HCT116 (cell line): ENCODE results near the gene UAP1L1. TPM values are rescaled to one million over a fixed set of nuclear protein-coding genes. Genes with fewer than 3 reads are reported as not detected.
A peak's percentile ranks its signal among the peaks of the same experiment; 100 is the strongest.

Source experiments
- ATAC-seq: fragments of 200-7000 bp; cut with Tn5 transposase; 2 replicates; pipeline ENCODE4 v1.9.1; 2020; ENCODE audit warnings: mild to moderate bottlenecking, moderate library complexity
- BruUV-seq: library from RNA; stranded (reverse); fragments of 400-500 nt; replicated peaks from 2 replicates; lab custom pipeline; 2021; lab: Mats Ljungman, UMichigan
- CTCF ChIA-PET: fragments of 300-600 bp; sonication (Branson Sonifier 250); formaldehyde crosslinking; loops from one replicate; lab custom pipeline; 2021; ENCODE audit warnings: antibody characterized with exemption; lab: Charles Lee
- POLR2A ChIA-PET: fragments of 300-600, 350-600 bp; sonication (Branson Sonifier 250); formaldehyde crosslinking; loops from one replicate; lab custom pipeline; 2021; ENCODE audit warnings: antibody characterized with exemption; lab: Charles Lee
- RAD21 ChIA-PET, 2 experiments: fragments of 300-600 bp; sonication (Branson Sonifier 250); formaldehyde crosslinking; loops; one replicate each; lab custom pipeline; 2023; ENCODE audit warnings: low total read pairs in 2 of 2; ENCODE audit not compliant: uncharacterized antibody in 2 of 2, unreplicated experiment in 2 of 2, low non-redundant PET in 1 of 2; lab: Charles Lee
- DNase-seq: peaks from one replicate; pipeline ENCODE4 v3.0.0-alpha.2; 2010; ENCODE audit warnings: low read depth, low spot score
- H2AFZ ChIP-seq: fragments of 200-600 bp; shearing (Covaris generic), sonication (generic); 2 replicates; pipeline ENCODE4 v1.6.1; 2017; ENCODE audit warnings: low read depth, mixed run types, mixed read lengths, antibody characterized with exemption, low read length; ENCODE audit not compliant: poor library complexity, severe bottlenecking
- H3K27ac ChIP-seq: 2 replicates; pipeline ENCODE4 v1.5.1; 2012; ENCODE audit warnings: low read depth, low read length
- H3K27me3 ChIP-seq: fragments of 200-600 bp; sonication (generic); 2 replicates; pipeline ENCODE4 v1.6.1; 2016; ENCODE audit warnings: mixed run types, low read length, mixed read lengths; ENCODE audit not compliant: insufficient read depth
- H3K36me3 ChIP-seq, 2 experiments: fragments of 200-500 bp in 1 of 2; fragments of 200-600 bp in 1 of 2; sonication (Bioruptor generic) in 1 of 2; sonication (generic) in 1 of 2; 2 replicates each; pipeline versions ENCODE4 v1.5.1 to v1.6.1; 2014 to 2016; ENCODE audit warnings: low read length in 2 of 2, inconsistent platforms in 1 of 2, mixed read lengths in 1 of 2, mixed run types in 1 of 2; ENCODE audit not compliant: insufficient read depth in 2 of 2, control insufficient read depth in 1 of 2
- H3K4me1 ChIP-seq, 2 experiments: fragments of 200-600 bp in 1 of 2; sonication (generic) in 1 of 2; 2 replicates each; pipeline versions ENCODE4 v1.5.1 to v1.6.1; 2012 to 2017; ENCODE audit warnings: low read length in 2 of 2, inconsistent platforms in 1 of 2, mild to moderate bottlenecking in 1 of 2, mixed read lengths in 1 of 2, mixed run types in 1 of 2, moderate library complexity in 1 of 2; ENCODE audit not compliant: insufficient read depth in 2 of 2, control insufficient read depth in 1 of 2
- H3K4me2 ChIP-seq: fragments of 200-600 bp; sonication (generic); 2 replicates; pipeline ENCODE4 v1.6.1; 2017; ENCODE audit warnings: mixed run types, low read length, mixed read lengths
- H3K4me3 ChIP-seq, 2 experiments: fragments of 200-600 bp in 1 of 2; sonication (generic) in 1 of 2; replicated peaks in 1 of 2; 2 replicates each; pipeline ENCODE4 v1.5.1; 2011 to 2016; ENCODE audit warnings: low read length in 2 of 2, control low read depth in 1 of 2, low read depth in 1 of 2, mild to moderate bottlenecking in 1 of 2, mixed read lengths in 1 of 2, mixed run types in 1 of 2
- H3K79me2 ChIP-seq: fragments of 200-600 bp; sonication (generic); 2 replicates; pipeline ENCODE4 v1.6.1; 2017; ENCODE audit warnings: mild to moderate bottlenecking, mixed run types, low read length, moderate library complexity, mixed read lengths; ENCODE audit not compliant: insufficient read depth
- H3K9ac ChIP-seq: fragments of 200-600 bp; sonication (generic); 2 replicates; pipeline ENCODE4 v1.6.1; 2016; ENCODE audit warnings: low read length, mixed read lengths
- H3K9me2 ChIP-seq: fragments of 200-600 bp; sonication (generic), shearing (Covaris generic); 2 replicates; pipeline ENCODE4 v1.6.1; 2017; ENCODE audit warnings: mixed run types, mild to moderate bottlenecking, moderate library complexity; ENCODE audit not compliant: insufficient read depth
- H3K9me3 ChIP-seq, 2 experiments: fragments of 200-500 bp in 1 of 2; fragments of 200-600 bp in 1 of 2; sonication (Bioruptor generic) in 1 of 2; sonication (generic) in 1 of 2; 2 replicates each; pipeline ENCODE4 v1.6.1; 2014 to 2017; ENCODE audit warnings: low read length in 2 of 2, mixed read lengths in 2 of 2, inconsistent platforms in 1 of 2, low read depth in 1 of 2, mild to moderate bottlenecking in 1 of 2, mixed run types in 1 of 2, moderate library complexity in 1 of 2; ENCODE audit not compliant: control insufficient read depth in 1 of 2, insufficient read depth in 1 of 2
- H4K20me1 ChIP-seq: fragments of 200-600 bp; sonication (generic), shearing (Covaris generic); 2 replicates; pipeline ENCODE4 v1.6.1; 2017; ENCODE audit warnings: mixed run types, mild to moderate bottlenecking, moderate library complexity; ENCODE audit not compliant: insufficient read depth
- ATF3 ChIP-seq: IDR thresholded peaks from 2 replicates; pipeline ENCODE4 v1.6.1; 2012
- EZH2 ChIP-seq: fragments of 200-600 bp; sonication (generic); IDR thresholded peaks from 2 replicates; pipeline ENCODE4 v1.6.1; 2017; ENCODE audit warnings: antibody characterized with exemption, mixed run types
- POLR2AphosphoS5 ChIP-seq: IDR thresholded peaks from 2 replicates; pipeline ENCODE4 v1.6.1; 2011; ENCODE audit warnings: mild to moderate bottlenecking, low read depth, low read length, moderate library complexity
- SRF ChIP-seq: IDR thresholded peaks from 2 replicates; pipeline ENCODE4 v1.6.1; 2012; ENCODE audit warnings: low read depth
- intact Hi-C: fragments of 100-400 bp; cut with micrococcal nuclease; formaldehyde crosslinking; loops from 2 replicates; pipeline ENCODE4 v1.10.0; 2022
- total RNA-seq: library from RNA; stranded (reverse); gene quantifications from one replicate; pipeline ENCODE4 v1.2.1, GENCODE V29; 2021; ENCODE audit not compliant: unreplicated experiment

UAP1L1 gene
- total RNA-seq, 1 experiment from 2014 or later = 11.0 TPM

- BruUV-seq = TSS peak; percentile 40
- Histone ChIP-seq H3K4me2 (peak overlapping the region; percentile 93), H3K27ac (peak overlapping the region; percentile 64), H3K4me1 (peaks cover 24 to 43% of the 10 kb centered on the region in 2 experiments), H3K36me3 (peaks cover 0 to 8% of the 10 kb centered on the region in 2 experiments; a peak in 1 of 4 replicates), H3K27me3 (no peaks in the 10 kb centered on the region), H3K9me3 (no peaks in the 10 kb centered on the region), H3K79me2 (peaks cover 47% of the 10 kb centered on the region), H3K9me2 (no peaks in the 10 kb centered on the region)
- intact Hi-C loops = no loop called here
- RAD21 ChIA-PET = interaction anchor here (0.8 to 1.7 kb wide), 3 partner anchors 8 to 18 kb away, joined by 5 to 12 read pairs (median 5); partner anchors contain the start of gene MAN1B1 (in 2 of the 2)
- TF ChIP-seq SRF (no peak), EZH2 (no peak), POLR2AphosphoS5 (0 out of 2 replicates have a peak, but pooled peaks have one; percentile 2), ATF3 (no peak)
- TF ChIP-seq, all 23 proteins: peak for 1
- no peaks in the 10 kb centered on the region; the same call in 1 of the 2 replicates for H4K20me1 ChIP-seq
- ChIA-PET POLR2A (interaction anchor here (0.7 to 5.1 kb wide), 9 partner anchors 13 to 175 kb away, joined by 3 to 43 read pairs (median 6); partner anchors contain the start of genes ENTPD2, MAN1B1, TPRN and TUBB4B), CTCF (interaction anchor here (1.0 to 4.7 kb wide), 26 partner anchors 8 to 178 kb away, joined by 3 to 57 read pairs (median 8); partner anchors contain the start of genes ENTPD2, MAN1B1, NPDC1 and RNF224)
- DNase-seq = no peak
- peak overlapping the region; percentile 80 to 82 for H3K4me3 ChIP-seq
- peak overlapping the region; percentile 89 for H3K9ac ChIP-seq
- H2AFZ ChIP-seq = no peak overlapping the region
- no peak for ATAC-seq
These were observed 8.5 kb upstream of the UAP1L1 start for GRCh38 chr9:137068539-137069507.
